ENCODE data around the gene GREB1L.

Gene GREB1L

GRCh38 chr18:21507913-21508701 lies 266.1 kb downstream of the GREB1L start:
- Histone ChIP-seq H3K9me3 (no peaks in the 10 kb centered on the region), H3K27me3 (no peaks in the 10 kb centered on the region), H3K36me3 (no peaks in the 10 kb centered on the region), H3K4me1 (no peaks in the 10 kb centered on the region), H3K4me3 (ENCODE audit: low read depth, low read length) (no peak overlapping the region)
- no peak for TF ChIP-seq CTCF (IDR thresholded peaks at IDR 0.05; ENCODE audit: low read depth, low read length)
- no peak for DNase-seq

GRCh38 chr18:21509062-21509461 lies 267.0 kb downstream of the GREB1L start:
- no peak for TF ChIP-seq CTCF (IDR thresholded peaks at IDR 0.05; ENCODE audit: low read depth, low read length)
- H3K9me3 ChIP-seq: no peaks in the 10 kb centered on the region
- H3K4me1 ChIP-seq: no peaks in the 10 kb centered on the region
- H3K36me3 ChIP-seq: no peaks in the 10 kb centered on the region
- DNase-seq: no peak
- H3K4me3 ChIP-seq (ENCODE audit: low read depth, low read length): no peak overlapping the region
- no peaks in the 10 kb centered on the region for H3K27me3 ChIP-seq

GRCh38 chr18:21513292-21513691 lies 271.3 kb downstream of the GREB1L start:
- no peaks in the 10 kb centered on the region for H3K4me1 ChIP-seq
- no peak overlapping the region for H3K4me3 ChIP-seq (ENCODE audit: low read depth, low read length)
- no peak for TF ChIP-seq CTCF (IDR thresholded peaks at IDR 0.05; ENCODE audit: low read depth, low read length)
- H3K9me3 ChIP-seq: no peaks in the 10 kb centered on the region
- H3K27me3 ChIP-seq: no peaks in the 10 kb centered on the region
- no peaks in the 10 kb centered on the region for H3K36me3 ChIP-seq
- no peak for DNase-seq

- no peak for TF ChIP-seq CTCF (IDR thresholded peaks at IDR 0.05; ENCODE audit: low read depth, low read length)
- H3K9me3 ChIP-seq: no peaks in the 10 kb centered on the region
- no peaks in the 10 kb centered on the region for H3K4me1 ChIP-seq
- H3K27me3 ChIP-seq: no peaks in the 10 kb centered on the region
- no peak for DNase-seq
- H3K4me3 ChIP-seq (ENCODE audit: low read depth, low read length): no peak overlapping the region
- H3K36me3 ChIP-seq: no peaks in the 10 kb centered on the region
Observed at GRCh38 chr18:21513741-21514140, 271.7 kb downstream of the GREB1L start.

GRCh38 chr18:21522530-21522929 lies 280.5 kb downstream of the GREB1L start:
- Histone ChIP-seq H3K9me3 (no peaks in the 10 kb centered on the region), H3K36me3 (no peaks in the 10 kb centered on the region), H3K27me3 (no peaks in the 10 kb centered on the region), H3K4me3 (ENCODE audit: low read depth, low read length) (no peak overlapping the region), H3K4me1 (no peaks in the 10 kb centered on the region)
- no peak for DNase-seq
- no peak for TF ChIP-seq CTCF (IDR thresholded peaks at IDR 0.05; ENCODE audit: low read depth, low read length)

- Histone ChIP-seq H3K36me3 (no peaks in the 10 kb centered on the region), H3K4me1 (no peaks in the 10 kb centered on the region), H3K27me3 (no peaks in the 10 kb centered on the region), H3K9me3 (no peaks in the 10 kb centered on the region), H3K4me3 (ENCODE audit: low read depth, low read length) (no peak overlapping the region)
- DNase-seq: no peak
- TF ChIP-seq CTCF (IDR thresholded peaks at IDR 0.05; ENCODE audit: low read depth, low read length): no peak
Observed at GRCh38 chr18:21525916-21526315, 283.9 kb downstream of the GREB1L start.

Measured in BE2C (cell line).